ENCODE results near the gene CDH23.

Gene CDH23

GRCh38 chr10:71374481-71375233 is 22.1 kb upstream of the CDH23 start:
- TF ChIP-seq CTCF (conservative IDR thresholded peaks at IDR 0.05; ENCODE audit: low read depth, low read length), result no peak
- H3K4me3 ChIP-seq (ENCODE audit: low read depth, low read length), result no peak overlapping the region
- DNase-seq (ENCODE audit: low read depth), result no peak

GRCh38 chr10:71375952-71376351 is 20.8 kb upstream of the CDH23 start:
- DNase-seq (ENCODE audit: low read depth), result no peak
- TF ChIP-seq CTCF (conservative IDR thresholded peaks at IDR 0.05; ENCODE audit: low read depth, low read length), result no peak
- H3K4me3 ChIP-seq (ENCODE audit: low read depth, low read length), result no peak overlapping the region

- TF ChIP-seq CTCF (conservative IDR thresholded peaks at IDR 0.05; ENCODE audit: low read depth, low read length), result no peak
- no peak for DNase-seq (ENCODE audit: low read depth)
- H3K4me3 ChIP-seq (ENCODE audit: low read depth, low read length), result no peak overlapping the region
Observed at GRCh38 chr10:71378336-71379117, 18.2 kb upstream of the CDH23 start.

- TF ChIP-seq CTCF (conservative IDR thresholded peaks at IDR 0.05; ENCODE audit: low read depth, low read length), result no peak
- no peak for DNase-seq (ENCODE audit: low read depth)
- no peak overlapping the region for H3K4me3 ChIP-seq (ENCODE audit: low read depth, low read length)
Observed at GRCh38 chr10:71379118-71379766, 17.5 kb upstream of the CDH23 start.

- no peak overlapping the region for H3K4me3 ChIP-seq (ENCODE audit: low read depth, low read length)
- DNase-seq (ENCODE audit: low read depth), result no peak
- no peak for TF ChIP-seq CTCF (conservative IDR thresholded peaks at IDR 0.05; ENCODE audit: low read depth, low read length)
Observed at GRCh38 chr10:71380841-71381240, 15.9 kb upstream of the CDH23 start.

- no peak overlapping the region for H3K4me3 ChIP-seq (ENCODE audit: low read depth, low read length)
- DNase-seq (ENCODE audit: low read depth), result no peak
- no peak for TF ChIP-seq CTCF (conservative IDR thresholded peaks at IDR 0.05; ENCODE audit: low read depth, low read length)
Observed at GRCh38 chr10:71381611-71382010, 15.1 kb upstream of the CDH23 start.

All from choroid plexus epithelial cell (primary cell).